Measurements from ENCODE around the gene TTLL5.

DNA sequence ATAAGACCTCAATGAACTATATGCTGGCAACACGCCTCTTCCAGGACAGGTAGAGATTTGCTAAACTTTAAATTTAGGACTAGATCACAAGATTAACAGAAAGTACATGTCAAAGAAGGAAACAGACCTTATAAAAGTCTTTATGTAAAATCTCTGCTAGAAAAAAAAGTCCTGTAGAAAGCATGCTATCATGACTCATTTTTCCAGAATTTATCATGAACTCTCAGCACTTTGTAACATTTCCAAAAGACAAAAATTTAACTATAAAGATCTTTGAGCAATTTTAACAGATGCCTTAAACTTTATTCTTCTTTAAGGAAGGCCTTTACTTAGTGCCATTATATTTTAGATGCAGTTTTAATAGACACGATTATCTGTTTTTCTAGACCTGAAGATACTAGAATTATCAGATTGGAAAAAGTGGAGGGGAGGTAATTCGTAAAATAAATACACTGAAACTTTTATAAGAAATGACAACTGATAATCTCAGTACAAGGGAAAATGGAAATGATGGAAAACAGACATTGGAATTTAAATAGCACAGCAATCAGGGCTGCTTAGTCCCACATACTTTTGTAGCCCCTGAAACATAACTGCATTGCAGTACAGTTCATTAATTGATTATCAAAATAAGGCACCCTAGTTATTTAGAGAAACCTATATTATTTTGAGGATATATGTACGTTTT, 92.0 kb downstream of the TTLL5 start:
- TF ChIP-seq CTCF (IDR thresholded peaks at IDR 0.05) = no peak
- TF ChIP-seq POLR2A (IDR thresholded peaks at IDR 0.05) = no peak
